ENCODE measurements around the gene INSYN2B. TPM values are rescaled to one million over a fixed set of nuclear protein-coding genes. Genes with fewer than 3 reads are reported as not detected.

Gene INSYN2B
- total RNA-seq, 2 donors from 2014 or later = not detected

- no peaks in the 10 kb centered on the region for H3K9me3 ChIP-seq (ENCODE audit: control insufficient read depth, low read length, poor library complexity, severe bottlenecking)
- Mint-ChIP-seq H3K4me1 (peaks cover 5% of the 10 kb centered on the region), H3K4me3 (no peak overlapping the region), H3K27ac (no peak overlapping the region), H3K27me3 (no peaks in the 10 kb centered on the region), H3K36me3 (ENCODE audit: low read depth) (peaks cover 9% of the 10 kb centered on the region)
- no peak for ATAC-seq
- no peak for DNase-seq
Observed at GRCh38 chr5:169992789-169993484, 12.6 kb upstream of the INSYN2B start.

- Mint-ChIP-seq H3K27me3 (no peaks in the 10 kb centered on the region), H3K27ac (peak overlapping the region; percentile 39), H3K4me3 (no peak overlapping the region), H3K36me3 (ENCODE audit: low read depth) (peaks cover 9% of the 10 kb centered on the region), H3K4me1 (peaks cover 7% of the 10 kb centered on the region)
- ATAC-seq (no peak), DNase-seq (no peak)
- no peaks in the 10 kb centered on the region for H3K9me3 ChIP-seq (ENCODE audit: control insufficient read depth, low read length, poor library complexity, severe bottlenecking)
Observed at GRCh38 chr5:169991115-169991869, 11.0 kb upstream of the INSYN2B start.

- no peak for DNase-seq
- Mint-ChIP-seq H3K36me3 (ENCODE audit: low read depth) (peaks cover 7% of the 10 kb centered on the region), H3K4me1 (peaks cover 5% of the 10 kb centered on the region), H3K27ac (no peak overlapping the region), H3K4me3 (no peak overlapping the region), H3K27me3 (no peaks in the 10 kb centered on the region)
- H3K9me3 ChIP-seq (ENCODE audit: control insufficient read depth, low read length, poor library complexity, severe bottlenecking) = no peaks in the 10 kb centered on the region
- no peak for ATAC-seq
Observed at GRCh38 chr5:169989365-169989764, 9.1 kb upstream of the INSYN2B start.

GRCh38 chr5:169988947-169989346, 8.7 kb upstream of the INSYN2B start:
- Mint-ChIP-seq H3K27me3 (no peaks in the 10 kb centered on the region), H3K27ac (no peak overlapping the region), H3K36me3 (ENCODE audit: low read depth) (peaks cover 7% of the 10 kb centered on the region), H3K4me1 (peaks cover 5% of the 10 kb centered on the region), H3K4me3 (no peak overlapping the region)
- ATAC-seq (no peak), DNase-seq (no peak)
- H3K9me3 ChIP-seq (ENCODE audit: control insufficient read depth, low read length, poor library complexity, severe bottlenecking) = no peaks in the 10 kb centered on the region

- Mint-ChIP-seq H3K4me3 (no peak overlapping the region), H3K4me1 (peaks cover 5% of the 10 kb centered on the region), H3K36me3 (ENCODE audit: low read depth) (peaks cover 10% of the 10 kb centered on the region), H3K27me3 (no peaks in the 10 kb centered on the region), H3K27ac (no peak overlapping the region)
- H3K9me3 ChIP-seq (ENCODE audit: control insufficient read depth, low read length, poor library complexity, severe bottlenecking) = no peaks in the 10 kb centered on the region
- ATAC-seq = no peak
- no peak for DNase-seq
Observed at GRCh38 chr5:169988206-169988605, 7.9 kb upstream of the INSYN2B start.

GRCh38 chr5:169979871-169980270, 424 bp downstream of the INSYN2B start:
- H3K27ac Mint-ChIP-seq = no peak overlapping the region
- H3K36me3 Mint-ChIP-seq (ENCODE audit: low read depth) = peaks cover 7% of the 10 kb centered on the region
- H3K4me1 Mint-ChIP-seq = peaks cover 9% of the 10 kb centered on the region
- H3K9me3 ChIP-seq (ENCODE audit: control insufficient read depth, low read length, poor library complexity, severe bottlenecking) = no peaks in the 10 kb centered on the region
- no peak overlapping the region for H3K4me3 Mint-ChIP-seq
- H3K27me3 Mint-ChIP-seq = no peaks in the 10 kb centered on the region
- no peak for DNase-seq
- no peak for ATAC-seq

- Mint-ChIP-seq H3K36me3 (ENCODE audit: low read depth) (peaks cover 6% of the 10 kb centered on the region), H3K4me3 (no peak overlapping the region), H3K4me1 (peaks cover 9% of the 10 kb centered on the region), H3K27ac (no peak overlapping the region), H3K27me3 (no peaks in the 10 kb centered on the region)
- DNase-seq (no peak), ATAC-seq (no peak)
- no peaks in the 10 kb centered on the region for H3K9me3 ChIP-seq (ENCODE audit: control insufficient read depth, low read length, poor library complexity, severe bottlenecking)
Observed at GRCh38 chr5:169978714-169979113, 1.6 kb downstream of the INSYN2B start.

- DNase-seq = no peak
- no peaks in the 10 kb centered on the region for H3K27me3 Mint-ChIP-seq
- ATAC-seq = no peak
Observed at GRCh38 chr5:169974121-169974770, 6.0 kb downstream of the INSYN2B start.

GRCh38 chr5:169973056-169973455, 7.2 kb downstream of the INSYN2B start:
- H3K9me3 ChIP-seq (ENCODE audit: control insufficient read depth, low read length, poor library complexity, severe bottlenecking) = no peaks in the 10 kb centered on the region
- no peak overlapping the region for H3K27ac Mint-ChIP-seq
- peaks cover 29% of the 10 kb centered on the region for H3K4me1 Mint-ChIP-seq
- DNase-seq = no peak
- no peak overlapping the region for H3K4me3 Mint-ChIP-seq
- ATAC-seq = no peak
- H3K27me3 Mint-ChIP-seq = no peaks in the 10 kb centered on the region
- H3K36me3 Mint-ChIP-seq (ENCODE audit: low read depth) = peaks cover 6% of the 10 kb centered on the region

More at GRCh38 chr5:169974121-169974770, 6.0 kb downstream of the INSYN2B start:
- H3K4me3 Mint-ChIP-seq = no peak overlapping the region
- no peak overlapping the region for H3K27ac Mint-ChIP-seq
- peaks cover 26% of the 10 kb centered on the region for H3K4me1 Mint-ChIP-seq
- no peaks in the 10 kb centered on the region for H3K9me3 ChIP-seq (ENCODE audit: control insufficient read depth, low read length, poor library complexity, severe bottlenecking)
- H3K36me3 Mint-ChIP-seq (ENCODE audit: low read depth) = peaks cover 6% of the 10 kb centered on the region

GRCh38 chr5:169971780-169972179, 8.5 kb downstream of the INSYN2B start:
- DNase-seq (no peak), ATAC-seq (no peak)
- H3K4me1 Mint-ChIP-seq = peaks cover 31% of the 10 kb centered on the region
- H3K27me3 Mint-ChIP-seq = no peaks in the 10 kb centered on the region
- H3K36me3 Mint-ChIP-seq (ENCODE audit: low read depth) = peaks cover 6% of the 10 kb centered on the region
- H3K4me3 Mint-ChIP-seq = no peak overlapping the region
- H3K9me3 ChIP-seq (ENCODE audit: control insufficient read depth, low read length, poor library complexity, severe bottlenecking) = no peaks in the 10 kb centered on the region
- H3K27ac Mint-ChIP-seq = no peak overlapping the region

- ATAC-seq (no peak), DNase-seq (no peak)
- Mint-ChIP-seq H3K4me3 (no peak overlapping the region), H3K4me1 (peaks cover 31% of the 10 kb centered on the region), H3K36me3 (ENCODE audit: low read depth) (peaks cover 6% of the 10 kb centered on the region), H3K27ac (peak overlapping the region; percentile 89), H3K27me3 (no peaks in the 10 kb centered on the region)
- H3K9me3 ChIP-seq (ENCODE audit: control insufficient read depth, low read length, poor library complexity, severe bottlenecking) = no peaks in the 10 kb centered on the region
Observed at GRCh38 chr5:169970911-169971765, 9.2 kb downstream of the INSYN2B start.

GRCh38 chr5:169970339-169970738, 10.0 kb downstream of the INSYN2B start:
- no peaks in the 10 kb centered on the region for H3K9me3 ChIP-seq (ENCODE audit: control insufficient read depth, low read length, poor library complexity, severe bottlenecking)
- Mint-ChIP-seq H3K36me3 (ENCODE audit: low read depth) (peaks cover 6% of the 10 kb centered on the region), H3K4me1 (peaks cover 30% of the 10 kb centered on the region), H3K27me3 (no peaks in the 10 kb centered on the region), H3K4me3 (no peak overlapping the region), H3K27ac (peak overlapping the region; percentile 89)
- DNase-seq = no peak
- ATAC-seq = no peak

- no peak overlapping the region for H3K27ac Mint-ChIP-seq
- H3K36me3 Mint-ChIP-seq (ENCODE audit: low read depth) = peaks cover 3% of the 10 kb centered on the region
- H3K4me1 Mint-ChIP-seq = peaks cover 27% of the 10 kb centered on the region
- DNase-seq (no peak), ATAC-seq (no peak)
- H3K27me3 Mint-ChIP-seq = no peaks in the 10 kb centered on the region
- no peaks in the 10 kb centered on the region for H3K9me3 ChIP-seq (ENCODE audit: control insufficient read depth, low read length, poor library complexity, severe bottlenecking)
- no peak overlapping the region for H3K4me3 Mint-ChIP-seq
Observed at GRCh38 chr5:169964246-169964645, 16.0 kb downstream of the INSYN2B start.

All from T-helper 17 cell (primary cell).